SK-N-SH treated with all-trans-retinoic acid at 6 μM for 48 hours (cell line): ENCODE measurements around the gene KARS1.

Source experiments
- ATAC-seq: fragments of 200-7000 bp; cut with Tn5 transposase; 3 replicates; pipeline ENCODE4 v1.9.1; 2020; ENCODE audit warnings: mild to moderate bottlenecking, moderate library complexity
- ARNTL ChIP-seq: fragments of 450-650 bp; formaldehyde crosslinking; IDR thresholded peaks from 2 replicates; pipeline ENCODE4 v1.5.0; 2020; ENCODE audit warnings: low read depth, mild to moderate bottlenecking, moderate library complexity, borderline replicate concordance
- BACH2 ChIP-seq: fragments of 250-450 bp; sonication (Bioruptor Pico); IDR thresholded peaks from 2 replicates; pipeline ENCODE4 v1.9.0; 2021; ENCODE audit warnings: mild to moderate bottlenecking, borderline replicate concordance
- CSDC2 ChIP-seq: fragments of 250-450 bp; sonication (Bioruptor Pico); IDR thresholded peaks from 2 replicates; pipeline ENCODE4 v1.5.0; 2020; ENCODE audit warnings: mild to moderate bottlenecking, moderate library complexity
- CSRNP3 ChIP-seq: fragments of 250-450 bp; sonication (Bioruptor Pico); IDR thresholded peaks from 2 replicates; pipeline ENCODE4 v1.5.1; 2021; ENCODE audit warnings: mild to moderate bottlenecking, moderate library complexity
- ESRRG ChIP-seq: fragments of 250-450 bp; sonication (Bioruptor Pico); IDR thresholded peaks from 2 replicates; pipeline ENCODE4 v1.6.1; 2021; ENCODE audit warnings: mild to moderate bottlenecking
- GLIS3 ChIP-seq: fragments of 250-450 bp; sonication (Bioruptor Pico); IDR thresholded peaks from 2 replicates; pipeline ENCODE4 v1.5.0; 2020; ENCODE audit warnings: mild to moderate bottlenecking, moderate library complexity
- ISL1 ChIP-seq: fragments of 250-450 bp; sonication (Bioruptor Pico); IDR thresholded peaks from 2 replicates; pipeline ENCODE4 v2.1.2; 2022; ENCODE audit warnings: mild to moderate bottlenecking, moderate library complexity
- PATZ1 ChIP-seq: fragments of 250-450 bp; sonication (Bioruptor Pico); IDR thresholded peaks from 2 replicates; pipeline ENCODE4 v1.8.0; 2020; ENCODE audit warnings: mild to moderate bottlenecking, moderate library complexity, borderline replicate concordance
- POU6F1 ChIP-seq: fragments of 250-450 bp; sonication (Bioruptor Pico); IDR thresholded peaks from 2 replicates; pipeline ENCODE4 v1.8.0; 2021; ENCODE audit warnings: low read depth, mild to moderate bottlenecking, moderate library complexity, borderline replicate concordance
- PPARA ChIP-seq: fragments of 250-450 bp; sonication (Bioruptor Pico); IDR thresholded peaks from 2 replicates; pipeline ENCODE4 v1.5.0; 2020; ENCODE audit warnings: mild to moderate bottlenecking, borderline replicate concordance
- RARB ChIP-seq: fragments of 250-450 bp; sonication (Bioruptor Pico); IDR thresholded peaks from 2 replicates; pipeline ENCODE4 v1.8.0; 2021; ENCODE audit warnings: mild to moderate bottlenecking, moderate library complexity
- SNAI2 ChIP-seq: fragments of 250-450 bp; sonication (Bioruptor Pico); IDR thresholded peaks from 2 replicates; pipeline ENCODE4 v1.5.0; 2020; ENCODE audit warnings: mild to moderate bottlenecking, moderate library complexity
- TCF4 ChIP-seq: fragments of 250-450 bp; sonication (Bioruptor Pico); IDR thresholded peaks from 2 replicates; pipeline ENCODE4 v1.8.0; 2021; ENCODE audit warnings: mild to moderate bottlenecking, moderate library complexity, borderline replicate concordance
- TOX ChIP-seq: fragments of 250-450 bp; sonication (Bioruptor Pico); IDR thresholded peaks from 2 replicates; pipeline ENCODE4 v1.8.0; 2021; ENCODE audit warnings: mild to moderate bottlenecking, moderate library complexity, borderline replicate concordance
- ZC3H10 ChIP-seq: fragments of 250-450 bp; sonication (Bioruptor Pico); IDR thresholded peaks from 2 replicates; pipeline ENCODE4 v1.5.1; 2021; ENCODE audit warnings: mild to moderate bottlenecking, moderate library complexity
- ZFP30 ChIP-seq: fragments of 450-650 bp; formaldehyde crosslinking; IDR thresholded peaks from 2 replicates; pipeline ENCODE4 v1.5.0; 2022; ENCODE audit warnings: mild to moderate bottlenecking, moderate library complexity
- ZNF565 ChIP-seq: fragments of 450-650 bp; formaldehyde crosslinking; conservative IDR thresholded peaks from 2 replicates; pipeline ENCODE4 v1.5.0; 2020; ENCODE audit warnings: low read depth, mild to moderate bottlenecking, moderate library complexity
- ZNF70 ChIP-seq: fragments of 450-650 bp; formaldehyde crosslinking; IDR thresholded peaks from 2 replicates; pipeline ENCODE4 v1.5.0; 2020; ENCODE audit warnings: mild to moderate bottlenecking, moderate library complexity
- ZNF8 ChIP-seq: fragments of 450-650 bp; formaldehyde crosslinking; IDR thresholded peaks from 2 replicates; pipeline ENCODE4 v1.5.0; 2020; ENCODE audit warnings: mild to moderate bottlenecking, moderate library complexity
- TF ChIP-seq, protein P1 (sequence below): fragments of 250-450 bp; sonication (Bioruptor Pico); IDR thresholded peaks from 2 replicates; pipeline ENCODE4 v1.5.1; 2020; ENCODE audit warnings: low read depth, mild to moderate bottlenecking, moderate library complexity

Gene KARS1

GRCh38 chr16:75617121-75617520 is 30.3 kb downstream of the KARS1 start:
- TF ChIP-seq, protein P1, sequence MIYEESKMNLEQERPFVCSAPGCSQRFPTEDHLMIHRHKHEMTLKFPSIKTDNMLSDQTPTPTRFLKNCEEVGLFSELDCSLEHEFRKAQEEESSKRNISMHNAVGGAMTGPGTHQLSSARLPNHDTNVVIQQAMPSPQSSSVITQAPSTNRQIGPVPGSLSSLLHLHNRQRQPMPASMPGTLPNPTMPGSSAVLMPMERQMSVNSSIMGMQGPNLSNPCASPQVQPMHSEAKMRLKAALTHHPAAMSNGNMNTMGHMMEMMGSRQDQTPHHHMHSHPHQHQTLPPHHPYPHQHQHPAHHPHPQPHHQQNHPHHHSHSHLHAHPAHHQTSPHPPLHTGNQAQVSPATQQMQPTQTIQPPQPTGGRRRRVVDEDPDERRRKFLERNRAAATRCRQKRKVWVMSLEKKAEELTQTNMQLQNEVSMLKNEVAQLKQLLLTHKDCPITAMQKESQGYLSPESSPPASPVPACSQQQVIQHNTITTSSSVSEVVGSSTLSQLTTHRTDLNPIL, result no peak
- TF ChIP-seq RARB, result no peak
- no peak for TF ChIP-seq PPARA (CRISPR knock-in tag)
- no peak for TF ChIP-seq ZC3H10 (CRISPR knock-in tag)
- TF ChIP-seq ESRRG, result no peak
- TF ChIP-seq CSDC2 (CRISPR knock-in tag), result no peak
- no peak for TF ChIP-seq TOX (CRISPR knock-in tag)
- no peak for TF ChIP-seq PATZ1 (CRISPR knock-in tag)
- TF ChIP-seq TCF4, result no peak
- no peak for TF ChIP-seq ZNF565 (CRISPR knock-in tag)
- TF ChIP-seq POU6F1 (CRISPR knock-in tag), result no peak
- no peak for TF ChIP-seq SNAI2 (CRISPR knock-in tag)
- ATAC-seq, result no peak

DNA sequence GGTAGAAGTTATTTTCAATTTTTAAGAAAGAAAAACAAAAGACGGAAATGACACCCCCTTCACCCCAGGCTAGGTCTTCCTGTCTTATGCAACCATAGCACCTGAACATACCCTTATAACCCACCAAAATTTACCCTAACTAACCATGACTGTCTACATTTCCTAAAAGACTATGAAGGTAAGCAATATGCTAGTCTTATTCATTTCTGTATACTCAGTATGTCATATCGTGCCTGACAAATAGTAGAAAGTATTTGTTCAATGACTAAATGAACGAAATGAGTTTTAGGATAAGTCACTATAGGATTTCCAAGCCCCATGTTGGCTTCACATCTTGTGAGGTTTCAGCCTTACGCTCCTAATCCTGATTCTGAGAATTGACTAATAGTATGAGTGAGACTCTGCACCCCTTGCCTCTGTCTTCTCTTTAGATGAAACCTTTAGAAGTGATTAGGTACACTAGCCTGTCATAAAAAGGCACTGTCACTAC is 30.9 kb downstream of the KARS1 start:
- ATAC-seq, result no peak
- TF ChIP-seq ZNF8 (CRISPR knock-in tag), result no peak
- no peak for TF ChIP-seq ZFP30 (CRISPR knock-in tag)
- TF ChIP-seq PATZ1 (CRISPR knock-in tag), result no peak
- no peak for TF ChIP-seq TOX (CRISPR knock-in tag)
- TF ChIP-seq ARNTL (CRISPR knock-in tag), result no peak
- no peak for TF ChIP-seq ZNF565 (CRISPR knock-in tag)
- TF ChIP-seq, protein P1, result no peak
- no peak for TF ChIP-seq POU6F1 (CRISPR knock-in tag)
- no peak for TF ChIP-seq GLIS3 (CRISPR knock-in tag)
- TF ChIP-seq PPARA (CRISPR knock-in tag), result no peak

DNA sequence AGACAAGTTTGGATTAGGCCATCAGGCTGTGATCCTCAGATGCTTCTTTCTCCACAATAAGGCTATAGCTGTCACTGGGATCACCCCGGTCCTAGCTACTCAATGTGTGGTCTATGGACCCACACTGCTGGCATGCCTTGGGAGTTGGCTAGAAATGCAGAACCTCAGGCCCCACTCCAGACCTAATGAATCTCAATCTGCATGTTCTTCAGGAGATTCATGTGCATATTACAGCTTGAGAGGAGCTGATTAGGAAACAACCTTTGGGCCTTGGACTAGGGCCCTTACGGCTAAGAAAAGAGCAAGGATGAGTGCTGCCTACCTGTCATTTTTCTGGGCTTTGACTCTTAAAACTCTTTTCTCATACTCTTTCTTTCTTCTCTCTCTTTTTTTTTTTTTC is 31.8 kb downstream of the KARS1 start:
- ATAC-seq, result no peak
- TF ChIP-seq PPARA (CRISPR knock-in tag) (no peak), ESRRG (no peak), ZNF70 (CRISPR knock-in tag) (no peak), CSRNP3 (CRISPR knock-in tag) (no peak), ZNF565 (CRISPR knock-in tag) (no peak), GLIS3 (CRISPR knock-in tag) (no peak), ARNTL (CRISPR knock-in tag) (no peak), TOX (CRISPR knock-in tag) (no peak), PATZ1 (CRISPR knock-in tag) (no peak), ISL1 (CRISPR knock-in tag) (no peak), BACH2 (CRISPR knock-in tag) (no peak)
